K562 (cell line): ENCODE data around the gene ARID3A. TPM values are rescaled to one million over a fixed set of nuclear protein-coding genes. Genes with fewer than 3 reads are reported as not detected.
A peak's percentile ranks its signal among the peaks of the same experiment; 100 is the strongest.

ENCODE experiments used
- ADNP ChIP-seq: fragments of 200-800 bp; sonication (Bioruptor generic); IDR thresholded peaks from 2 replicates; pipeline ENCODE4 v1.6.1; 2016; ENCODE audit warnings: missing genetic modification characterization, missing compliant biosample characterization
- ATF3 ChIP-seq, 2 experiments: fragments of 450-650 bp in 1 of 2; sonication (generic) in 1 of 2; formaldehyde crosslinking in 1 of 2; IDR thresholded peaks in 1 of 2; conservative IDR thresholded peaks in 1 of 2; 2 replicates each; pipeline versions ENCODE4 v1.6.1 to v1.8.1; 2016 to 2023; ENCODE audit warnings: mild to moderate bottlenecking in 2 of 2, moderate library complexity in 2 of 2, inconsistent platforms in 1 of 2, missing genetic modification reagents in 1 of 2
- ATF4 ChIP-seq: fragments of 450-650 bp; formaldehyde crosslinking; IDR thresholded peaks from 2 replicates; pipeline ENCODE4 v1.4.0; 2022; ENCODE audit warnings: mild to moderate bottlenecking, moderate library complexity
- BMI1 ChIP-seq: fragments of 150-350 bp; IDR thresholded peaks from 2 replicates; pipeline ENCODE4 v1.6.1; 2014; ENCODE audit warnings: low read length
- FOXP1 ChIP-seq: sonication (generic); formaldehyde crosslinking; IDR thresholded peaks from 2 replicates; pipeline ENCODE4 v1.8.0; 2022; ENCODE audit warnings: mild to moderate bottlenecking, missing genetic modification reagents
- GATAD2A ChIP-seq: fragments of 450-650 bp; IDR thresholded peaks from 2 replicates; pipeline ENCODE4 v1.6.1; 2017
- HDAC3 ChIP-seq: fragments of 450-650 bp; IDR thresholded peaks from 2 replicates; pipeline ENCODE4 v1.6.1; 2018; ENCODE audit warnings: borderline replicate concordance, mild to moderate bottlenecking, moderate library complexity; ENCODE audit not compliant: partially characterized antibody
- HMG20B ChIP-seq: fragments of 250-450 bp; sonication (Bioruptor Pico); IDR thresholded peaks from 2 replicates; pipeline ENCODE4 v1.5.0; 2021; ENCODE audit warnings: mild to moderate bottlenecking
- HNRNPL ChIP-seq: fragments of 200-400 bp; formaldehyde crosslinking; IDR thresholded peaks from 2 replicates; pipeline ENCODE4 v1.6.1; 2017; ENCODE audit warnings: low read depth, mild to moderate bottlenecking, low read length
- ILK ChIP-seq: fragments of 450-650 bp; IDR thresholded peaks from 2 replicates; pipeline ENCODE4 v1.6.1; 2016; ENCODE audit warnings: missing genetic modification characterization, low read depth, mild to moderate bottlenecking, missing compliant biosample characterization, moderate library complexity, borderline replicate concordance
- LARP7 ChIP-seq: fragments of 450-650 bp; IDR thresholded peaks from 2 replicates; pipeline ENCODE4 v1.6.1; 2016
- MAFG ChIP-seq: fragments of 450-650 bp; conservative IDR thresholded peaks from 2 replicates; pipeline ENCODE4 v1.6.1; 2016; ENCODE audit warnings: missing genetic modification characterization, missing compliant biosample characterization
- RNF2 ChIP-seq: sonication (generic); IDR thresholded peaks from 2 replicates; pipeline ENCODE4 v1.6.1; 2016
- RUNX1 ChIP-seq: sonication (generic); IDR thresholded peaks from 2 replicates; pipeline ENCODE4 v1.6.1; 2016; ENCODE audit warnings: antibody characterized with exemption, low read depth
- SIN3A ChIP-seq, 2 experiments: fragments of 150-350 bp in 1 of 2; IDR thresholded peaks; 2 replicates each; pipeline ENCODE4 v1.6.1; 2011 to 2016; ENCODE audit warnings: borderline replicate concordance in 2 of 2, low read depth in 2 of 2, low read length in 2 of 2, mild to moderate bottlenecking in 2 of 2, moderate library complexity in 2 of 2; ENCODE audit not compliant: control insufficient read depth in 1 of 2
- SIN3B ChIP-seq: fragments of 450-650 bp; IDR thresholded peaks from 2 replicates; pipeline ENCODE4 v1.6.1; 2017; ENCODE audit warnings: low read depth, mild to moderate bottlenecking, moderate library complexity
- SMAD1 ChIP-seq: fragments of 150-350 bp; IDR thresholded peaks from 2 replicates; pipeline ENCODE4 v1.6.1; 2014; ENCODE audit warnings: low read length, low read depth; ENCODE audit not compliant: partially characterized antibody
- SMARCB1 ChIP-seq: IDR thresholded peaks from 2 replicates; pipeline ENCODE4 v1.6.1; 2011; ENCODE audit warnings: improper control_type of control experiment, low read depth; ENCODE audit not compliant: insufficient read length
- SNIP1 ChIP-seq: fragments of 450-650 bp; IDR thresholded peaks from 2 replicates; pipeline ENCODE4 v1.7.1; 2017; ENCODE audit warnings: low read depth, mild to moderate bottlenecking
- SP1 ChIP-seq: sonication (generic); formaldehyde crosslinking; IDR thresholded peaks from 2 replicates; pipeline ENCODE4 v1.8.1; 2022; ENCODE audit warnings: mild to moderate bottlenecking, missing genetic modification reagents
- U2AF1 ChIP-seq: fragments of 200-400 bp; formaldehyde crosslinking; optimal IDR thresholded peaks from 2 replicates; pipeline ENCODE3; 2017; ENCODE audit warnings: mild to moderate bottlenecking, low read depth, low read length, moderate library complexity
- ZBTB33 ChIP-seq: sonication (generic); formaldehyde crosslinking; IDR thresholded peaks from 2 replicates; pipeline ENCODE4 v1.8.1; 2023; ENCODE audit warnings: mild to moderate bottlenecking, missing genetic modification reagents
- ZNF24 ChIP-seq: fragments of 450-650 bp; IDR thresholded peaks from 2 replicates; pipeline ENCODE4 v1.6.1; 2016
- ZNF316 ChIP-seq: fragments of 450-650 bp; IDR thresholded peaks from 2 replicates; pipeline ENCODE4 v1.6.1; 2016
- ZNF707 ChIP-seq: fragments of 250-450 bp; sonication (Bioruptor Pico); conservative IDR thresholded peaks from 2 replicates; pipeline ENCODE4 v1.8.0; 2022; ENCODE audit warnings: inconsistent platforms, mild to moderate bottlenecking, moderate library complexity
- polyA plus RNA-seq, 8 experiments: library from polyadenylated mRNA; depleted of rRNA in 4 of 8; stranded (reverse) in 5 of 8; unstranded in 3 of 8; fragments of >200 nt; fragmentation: Nextera tagmentation in 2 of 8; fragmentation: Illumina TruSeq in 1 of 8; extraction: Ambion mirVana in 2 of 8; extraction: Trizol in 1 of 8; gene quantifications; 2 replicates each; pipeline versions ENCODE4 v1.2.1 to v1.2.3, GENCODE V29; 2011 to 2014; ENCODE audit warnings: inconsistent platforms in 1 of 8, missing spikeins in 1 of 8
- total RNA-seq, 7 experiments: library from RNA; depleted of rRNA in 6 of 7; stranded (reverse); fragments of >200 nt in 6 of 7; fragmentation: Illumina TruSeq in 2 of 7; extraction: Trizol in 2 of 7; gene quantifications; 2 replicates each; pipeline versions ENCODE4 v1.2.1 to v1.2.3, GENCODE V29; 2011 to 2021; ENCODE audit warnings: low replicate concordance in 1 of 7

ARID3A gene
- total and polyA plus RNA-seq, 9 of the 15 experiments (the other 6 are each of a cell fraction or from before 2014, with no cell fraction given), result 1.4 to 118 (median 31.2) TPM

GRCh38 chr19:913080-913748 lies 12.6 kb upstream of the ARID3A start, which contains the start of gene R3HDM4 (continued):
- TF ChIP-seq ZNF707 (CRISPR knock-in tag) (no peak), ZBTB33 (CRISPR knock-in tag) (no peak), HNRNPL (no peak), FOXP1 (CRISPR knock-in tag) (no peak), SP1 (peak; percentile 47; the same call in 1 of the 2 replicates), ADNP (no peak), MAFG (tag) (no peak), SMAD1 (peak; percentile 37), RUNX1 (no peak), SMARCB1 (no peak), GATAD2A (no peak), ZNF316 (no peak), SIN3B (no peak), BMI1 (no peak), RNF2 (no peak), LARP7 (no peak), HDAC3 (no peak), HMG20B (CRISPR knock-in tag) (no peak), ZNF24 (no peak), SIN3A (IDR thresholded peaks at IDR 0.05; ENCODE audit: borderline replicate concordance in 2 of 2, control insufficient read depth in 1 of 2, low read depth in 2 of 2, low read length in 2 of 2) (no peak; a peak in 1 of 4 replicates), U2AF1 (no peak), ILK (tag) (no peak), SNIP1 (no peak), ATF4 (CRISPR knock-in tag) (no peak), ATF3 (IDR thresholded peaks at IDR 0.05) (no peak), ATF3 (CRISPR knock-in tag; conservative IDR thresholded peaks at IDR 0.05) (no peak)
